Measurements from ENCODE around the gene ASS1. TPM values are rescaled to one million over a fixed set of nuclear protein-coding genes. Genes with fewer than 3 reads are reported as not detected.

Gene ASS1
- total RNA-seq, 4 donors from 2014 or later, result 123 to 235 (median 166) TPM

DNA sequence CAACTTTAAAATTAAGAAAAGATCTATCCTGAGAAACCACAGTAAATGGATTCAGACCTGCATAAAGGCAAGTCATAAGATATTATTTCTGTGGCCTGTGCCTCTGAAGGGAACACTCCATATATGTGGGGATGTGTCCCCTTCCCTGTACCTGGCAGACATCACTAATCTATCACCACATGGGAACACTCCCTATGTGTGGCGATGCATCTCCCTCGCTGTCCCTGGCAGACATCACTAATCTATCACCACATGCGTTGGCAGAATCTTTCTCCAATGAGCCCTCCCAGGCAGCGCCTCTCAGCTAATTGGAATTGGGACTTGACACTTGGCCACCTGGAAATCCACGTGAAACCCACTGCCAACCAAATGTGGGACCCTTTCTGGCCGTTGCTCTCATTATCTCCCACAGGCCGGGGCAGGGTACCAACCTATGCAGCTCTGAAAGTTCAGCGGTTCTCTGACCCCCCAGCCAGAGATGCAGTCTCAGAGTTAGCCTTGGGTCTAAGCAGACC, 25.2 kb upstream of the ASS1 start:
- no peaks in the 10 kb centered on the region for H3K36me3 ChIP-seq
- H3K27ac ChIP-seq, result no peak overlapping the region
- H3K4me1 ChIP-seq, result peaks cover 4 to 12% of the 10 kb centered on the region in 2 donors
- H3K4me3 ChIP-seq (replicated peaks in 1 of 3), result no peak overlapping the region
- intact Hi-C loops (cut with DNase I), result no loop called here
- H3K9me3 ChIP-seq, result no peaks in the 10 kb centered on the region
- TF ChIP-seq POLR2A (IDR thresholded peaks at IDR 0.05), result no peak
- TF ChIP-seq, protein P1, sequence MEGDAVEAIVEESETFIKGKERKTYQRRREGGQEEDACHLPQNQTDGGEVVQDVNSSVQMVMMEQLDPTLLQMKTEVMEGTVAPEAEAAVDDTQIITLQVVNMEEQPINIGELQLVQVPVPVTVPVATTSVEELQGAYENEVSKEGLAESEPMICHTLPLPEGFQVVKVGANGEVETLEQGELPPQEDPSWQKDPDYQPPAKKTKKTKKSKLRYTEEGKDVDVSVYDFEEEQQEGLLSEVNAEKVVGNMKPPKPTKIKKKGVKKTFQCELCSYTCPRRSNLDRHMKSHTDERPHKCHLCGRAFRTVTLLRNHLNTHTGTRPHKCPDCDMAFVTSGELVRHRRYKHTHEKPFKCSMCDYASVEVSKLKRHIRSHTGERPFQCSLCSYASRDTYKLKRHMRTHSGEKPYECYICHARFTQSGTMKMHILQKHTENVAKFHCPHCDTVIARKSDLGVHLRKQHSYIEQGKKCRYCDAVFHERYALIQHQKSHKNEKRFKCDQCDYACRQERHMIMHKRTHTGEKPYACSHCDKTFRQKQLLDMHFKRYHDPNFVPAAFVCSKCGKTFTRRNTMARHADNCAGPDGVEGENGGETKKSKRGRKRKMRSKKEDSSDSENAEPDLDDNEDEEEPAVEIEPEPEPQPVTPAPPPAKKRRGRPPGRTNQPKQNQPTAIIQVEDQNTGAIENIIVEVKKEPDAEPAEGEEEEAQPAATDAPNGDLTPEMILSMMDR (IDR thresholded peaks at IDR 0.05), result no peak
- 87 to 91% methylated on average over 8 of the region's 8 CpGs for WGBS, 2 donors
- H3K27me3 ChIP-seq, result no peaks in the 10 kb centered on the region
- DNase-seq, result no peak

DNA sequence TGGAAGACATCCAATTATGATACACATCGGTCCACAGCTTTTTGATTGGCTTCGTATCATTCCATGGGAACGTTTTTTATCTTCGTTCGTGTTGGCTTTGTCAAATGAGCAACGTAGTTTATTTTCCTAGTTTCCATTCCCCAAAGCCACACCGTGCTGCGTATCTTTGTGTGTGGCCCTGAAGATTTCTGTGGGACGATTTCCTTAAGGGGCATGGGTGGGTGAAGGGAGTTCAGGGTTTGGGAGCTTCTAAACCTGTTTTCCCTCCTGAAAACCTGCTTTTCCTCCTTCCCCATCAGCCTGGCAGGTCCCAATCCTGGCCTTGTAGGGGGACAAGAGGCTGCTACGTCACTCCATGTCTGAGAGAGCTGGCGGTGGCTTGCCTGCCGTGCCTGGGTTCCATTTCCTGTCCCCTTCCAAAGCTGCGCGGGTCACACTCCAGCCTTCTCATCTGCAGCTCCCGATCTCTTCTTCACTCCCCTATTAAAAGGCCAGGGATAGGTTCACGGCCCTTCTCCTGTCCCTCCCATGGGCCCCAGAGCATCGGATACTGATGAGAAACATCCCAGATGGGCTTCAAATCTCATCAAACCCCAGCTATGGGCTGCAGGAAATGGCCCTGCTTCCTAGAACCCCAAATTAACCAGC, 23.5 kb upstream of the ASS1 start:
- Histone ChIP-seq H3K9me3 (no peaks in the 10 kb centered on the region), H3K36me3 (no peaks in the 10 kb centered on the region), H3K4me1 (peaks cover 4 to 12% of the 10 kb centered on the region in 2 donors), H3K27me3 (no peaks in the 10 kb centered on the region), H3K27ac (no peak overlapping the region), H3K4me3 (replicated peaks in 1 of 3) (no peak overlapping the region)
- intact Hi-C loops (cut with DNase I), result no loop called here
- 76 to 79% methylated on average over 15 to 17 of the region's 17 CpGs for WGBS, 2 donors
- no peak for TF ChIP-seq POLR2A (IDR thresholded peaks at IDR 0.05)
- TF ChIP-seq, protein P1 (IDR thresholded peaks at IDR 0.05), result no peak
- DNase-seq, result no peak

DNA sequence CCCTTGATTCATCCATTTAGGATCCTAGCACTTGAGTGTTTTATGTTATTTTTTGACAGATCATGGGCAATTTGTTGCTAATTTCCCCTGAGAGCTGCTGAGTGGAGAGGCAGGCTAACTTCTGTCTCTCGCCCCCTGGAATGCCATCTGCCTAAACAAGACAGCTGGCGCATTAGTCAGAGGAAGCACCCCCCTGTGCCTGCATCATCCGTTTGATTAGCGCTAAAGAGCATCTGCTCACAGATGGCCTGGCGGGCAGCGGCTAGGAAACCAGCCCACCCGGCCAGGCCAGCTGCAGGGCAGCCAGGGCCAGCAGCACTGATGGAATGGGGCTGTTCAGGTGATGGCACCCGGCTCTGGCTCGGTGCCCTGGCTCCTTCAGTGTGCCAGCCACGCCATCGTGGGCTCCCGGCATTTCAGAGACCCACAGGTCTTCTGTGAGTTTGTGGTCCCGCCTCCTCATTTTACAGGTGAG, 22.9 kb upstream of the ASS1 start:
- Histone ChIP-seq H3K27me3 (no peaks in the 10 kb centered on the region), H3K9me3 (no peaks in the 10 kb centered on the region), H3K36me3 (no peaks in the 10 kb centered on the region), H3K4me3 (replicated peaks in 1 of 3) (no peak overlapping the region), H3K27ac (no peak overlapping the region), H3K4me1 (peaks cover 4 to 12% of the 10 kb centered on the region in 2 donors)
- peak; percentile 27 to 56 for DNase-seq
- no peak for TF ChIP-seq POLR2A (IDR thresholded peaks at IDR 0.05)
- TF ChIP-seq, protein P1 (IDR thresholded peaks at IDR 0.05), result no peak
- WGBS, 2 donors, result 70 to 76% methylated on average over 8 to 9 of the region's 13 CpGs
- intact Hi-C loops (cut with DNase I), result no loop called here

DNA sequence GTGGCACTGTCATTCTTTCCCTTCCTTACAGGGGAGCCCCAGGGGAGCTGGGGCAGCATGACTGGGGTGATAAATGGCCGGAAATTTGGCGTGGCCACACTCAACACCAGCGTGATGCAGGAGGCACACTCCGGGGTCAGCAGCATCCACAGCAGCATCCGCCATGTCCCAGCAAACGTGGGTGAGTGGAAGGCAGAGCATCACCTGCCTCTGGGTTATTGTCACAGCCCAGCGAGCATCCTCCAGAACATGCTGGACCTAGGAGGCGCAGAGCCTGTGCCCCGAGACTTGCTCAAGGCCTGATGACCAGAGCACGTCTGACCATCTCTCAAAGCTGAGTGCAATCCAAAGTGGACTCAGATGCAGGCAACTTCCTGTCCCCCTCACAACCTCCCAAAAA, 22.2 kb upstream of the ASS1 start:
- Histone ChIP-seq H3K4me3 (replicated peaks in 1 of 3) (no peak overlapping the region), H3K27me3 (no peaks in the 10 kb centered on the region), H3K36me3 (no peaks in the 10 kb centered on the region), H3K4me1 (peaks cover 4 to 12% of the 10 kb centered on the region in 2 donors), H3K27ac (peak overlapping the region in 1 of 3 donors; percentile 68), H3K9me3 (no peaks in the 10 kb centered on the region)
- 73 to 79% methylated on average over 6 to 7 of the region's 10 CpGs for WGBS, 2 donors
- DNase-seq, result no peak
- TF ChIP-seq, protein P1 (IDR thresholded peaks at IDR 0.05), result no peak
- TF ChIP-seq POLR2A (IDR thresholded peaks at IDR 0.05), result no peak
- intact Hi-C loops (cut with DNase I), result no loop called here

DNA sequence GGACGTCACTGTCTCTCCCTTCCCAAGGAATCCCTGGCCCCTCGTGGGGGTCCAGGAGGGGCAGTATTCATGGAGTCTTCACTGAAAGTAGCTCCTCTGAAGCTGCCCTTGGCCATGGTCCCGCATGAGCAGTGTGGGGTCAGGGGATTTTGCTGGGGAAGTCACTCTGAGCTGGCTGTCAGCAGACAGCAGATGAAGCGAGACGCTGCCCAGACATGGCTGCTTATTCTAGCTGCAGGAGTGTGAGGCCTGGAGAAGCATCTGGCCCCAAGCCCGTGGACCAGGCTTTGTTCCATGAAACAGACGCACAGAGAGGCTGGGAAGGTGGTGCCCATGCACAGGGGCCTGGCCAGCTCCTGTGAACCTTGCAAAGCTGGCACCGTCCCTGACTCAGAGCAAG, 21.5 kb upstream of the ASS1 start:
- intact Hi-C loops (cut with DNase I), result no loop called here
- Histone ChIP-seq H3K27ac (peak overlapping the region; percentile 5 to 68 (median 42)), H3K36me3 (no peaks in the 10 kb centered on the region), H3K4me1 (peaks cover 4 to 12% of the 10 kb centered on the region in 2 donors), H3K27me3 (no peaks in the 10 kb centered on the region), H3K4me3 (replicated peaks in 1 of 3) (no peak overlapping the region), H3K9me3 (no peaks in the 10 kb centered on the region)
- TF ChIP-seq POLR2A (IDR thresholded peaks at IDR 0.05), result no peak
- TF ChIP-seq, protein P1 (IDR thresholded peaks at IDR 0.05), result no peak
- DNase-seq, result peak; percentile 83 to 94
- WGBS, 2 donors, result 25 to 36% methylated on average over 4 to 5 of the region's 8 CpGs

Measured in thyroid gland (tissue), 4 donors.